PC-3 (cell line): Measurements from ENCODE around the gene YPEL2.

Experiments
- CTCF ChIP-seq: fragments of 300-600 bp; sonication (generic); conservative IDR thresholded peaks from 2 replicates; pipeline ENCODE4 v1.5.1; 2017; ENCODE audit warnings: antibody characterized with exemption, low read depth, mild to moderate bottlenecking, low read length
- EZH2 ChIP-seq: fragments of 300-600 bp; sonication (generic); IDR thresholded peaks from one replicate; pipeline ENCODE4 v1.6.1; 2017; ENCODE audit warnings: antibody characterized with exemption, mild to moderate bottlenecking, low read length; ENCODE audit not compliant: unreplicated experiment
- EZH2phosphoT487 ChIP-seq: fragments of 300-600 bp; sonication (generic); IDR thresholded peaks from 2 replicates; pipeline ENCODE4 v1.6.1; 2018; ENCODE audit warnings: mild to moderate bottlenecking, antibody characterized with exemption, low read length, borderline replicate concordance

GRCh38 chr17:59346341-59346740, 14.9 kb downstream of the YPEL2 start:
- TF ChIP-seq CTCF (no peak), EZH2phosphoT487 (no peak), EZH2 (no peak)
